ENCODE results near the gene ACO2.

ACO2 gene

DNA sequence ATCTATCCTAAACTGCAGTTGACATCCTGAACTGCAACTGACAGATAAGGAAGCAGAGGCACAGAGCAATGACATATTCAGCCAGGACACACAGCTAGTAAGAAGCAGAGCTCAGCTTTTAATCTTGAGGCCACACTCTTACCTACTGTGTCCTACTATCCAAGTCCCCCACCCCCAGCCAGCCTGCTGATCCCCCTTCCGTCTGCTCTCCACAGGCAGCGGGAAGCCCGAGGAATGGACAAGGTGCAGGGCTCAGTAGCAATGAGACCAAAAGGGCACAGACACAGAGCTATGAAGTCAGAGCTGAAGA, 71.0 kb downstream of the ACO2 start:
- no peak for FAIRE-seq
- TF ChIP-seq CTCF (IDR thresholded peaks at IDR 0.05; ENCODE audit: insufficient read depth, missing control alignments): no peak

GRCh38 chr22:41540365-41540764, 71.4 kb downstream of the ACO2 start:
- DNase-seq (ENCODE audit: insufficient read length, low spot score): no peak
- no peak for TF ChIP-seq CTCF (IDR thresholded peaks at IDR 0.05; ENCODE audit: insufficient read depth, missing control alignments)
- FAIRE-seq: no peak

More for the DNA sequence above, 71.0 kb downstream of the ACO2 start:
- DNase-seq (ENCODE audit: insufficient read length, low spot score): no peak

DNA sequence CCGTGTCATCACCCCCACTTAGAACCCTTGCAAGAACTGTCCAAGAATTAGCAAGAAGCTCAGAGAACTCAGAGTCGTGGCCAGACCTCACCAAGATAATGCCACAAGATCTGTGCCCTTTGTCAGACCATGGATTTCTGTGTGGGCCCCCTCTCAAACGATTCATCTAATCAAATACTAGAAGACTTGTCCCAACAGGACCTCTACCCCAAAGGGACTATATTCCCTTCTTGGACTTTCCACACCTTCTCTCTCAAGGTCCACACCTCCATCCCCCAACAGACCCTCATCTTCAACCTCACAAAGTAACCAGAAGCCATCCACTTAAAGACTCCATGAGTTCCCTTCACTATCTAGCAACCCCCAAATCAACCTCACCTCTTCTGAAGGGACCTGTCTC, 72.6 kb downstream of the ACO2 start:
- FAIRE-seq: no peak
- no peak for TF ChIP-seq CTCF (IDR thresholded peaks at IDR 0.05; ENCODE audit: insufficient read depth, missing control alignments)

DNA sequence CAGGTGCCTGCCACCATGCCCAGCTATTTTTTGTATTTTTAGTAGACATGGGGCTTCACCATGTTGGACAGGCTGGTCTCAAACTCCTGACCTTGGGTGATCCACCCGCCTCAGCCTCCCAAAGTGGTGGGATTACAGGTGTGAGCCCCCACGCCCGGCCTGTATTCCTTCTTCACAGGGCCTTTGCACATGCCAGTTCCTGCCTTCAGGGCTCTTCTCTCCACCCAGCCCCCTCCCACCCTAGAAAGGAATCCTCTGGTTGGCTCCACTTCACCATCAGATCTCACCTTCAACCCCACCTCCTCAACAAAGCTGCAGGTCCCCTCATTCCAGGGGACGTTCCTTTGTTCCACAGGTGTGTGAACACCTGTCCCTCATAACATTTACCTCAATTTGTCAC, 73.3 kb downstream of the ACO2 start:
- DNase-seq (ENCODE audit: insufficient read length, low spot score) (no peak), FAIRE-seq (no peak)
- no peak for TF ChIP-seq CTCF (IDR thresholded peaks at IDR 0.05; ENCODE audit: insufficient read depth, missing control alignments)

More for the DNA sequence above, 72.6 kb downstream of the ACO2 start:
- no peak for DNase-seq (ENCODE audit: insufficient read length, low spot score)

DNA sequence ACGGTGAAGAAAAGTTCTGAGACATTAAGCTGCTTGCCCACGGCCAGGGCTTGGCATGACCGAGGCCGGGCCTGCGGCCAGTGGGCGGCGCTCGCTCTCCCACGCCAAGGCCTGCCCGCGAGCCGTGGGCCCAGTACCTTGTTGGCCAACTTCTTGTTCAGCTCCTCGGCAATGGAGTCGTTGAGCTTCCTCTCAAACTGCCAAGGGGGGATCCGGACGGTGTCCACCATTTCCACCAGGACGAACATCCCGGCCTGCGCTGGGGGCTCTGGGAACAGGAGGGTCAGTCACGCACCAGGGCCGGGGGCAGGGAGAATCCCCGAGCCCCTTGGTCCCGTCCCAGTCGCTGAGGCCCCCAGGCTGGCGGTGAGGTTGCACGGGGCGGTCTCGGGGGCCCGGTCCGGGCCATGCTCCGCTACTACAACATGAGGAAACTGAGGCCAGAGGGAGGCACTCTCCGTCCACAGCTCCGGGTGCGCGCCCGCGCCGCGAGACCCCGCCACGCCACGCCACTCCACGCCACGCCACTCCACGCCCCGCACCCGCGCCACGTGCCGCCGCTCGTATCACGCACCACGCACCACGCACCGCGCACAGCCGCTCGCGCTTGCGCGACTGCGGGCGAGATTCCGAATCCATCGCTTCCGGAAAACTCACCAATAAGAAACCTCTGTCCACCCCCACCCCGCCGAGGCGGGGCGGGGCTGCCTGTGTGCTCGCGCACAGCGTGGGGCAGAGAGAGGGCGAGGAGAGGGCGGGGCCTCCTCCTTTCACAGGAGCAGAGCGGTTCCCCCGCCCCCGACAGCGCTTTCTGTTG, 75.1 kb downstream of the ACO2 start, which contains the start of gene POLR3H:
Gene POLR3H, minus strand, starts transcription at position 617 of the 817 bp plus-strand sequence. Its CDS starts 369 bp downstream, at position 248.
- DNase-seq (ENCODE audit: insufficient read length, low spot score): peak; percentile 55
- FAIRE-seq: no peak

DNA sequence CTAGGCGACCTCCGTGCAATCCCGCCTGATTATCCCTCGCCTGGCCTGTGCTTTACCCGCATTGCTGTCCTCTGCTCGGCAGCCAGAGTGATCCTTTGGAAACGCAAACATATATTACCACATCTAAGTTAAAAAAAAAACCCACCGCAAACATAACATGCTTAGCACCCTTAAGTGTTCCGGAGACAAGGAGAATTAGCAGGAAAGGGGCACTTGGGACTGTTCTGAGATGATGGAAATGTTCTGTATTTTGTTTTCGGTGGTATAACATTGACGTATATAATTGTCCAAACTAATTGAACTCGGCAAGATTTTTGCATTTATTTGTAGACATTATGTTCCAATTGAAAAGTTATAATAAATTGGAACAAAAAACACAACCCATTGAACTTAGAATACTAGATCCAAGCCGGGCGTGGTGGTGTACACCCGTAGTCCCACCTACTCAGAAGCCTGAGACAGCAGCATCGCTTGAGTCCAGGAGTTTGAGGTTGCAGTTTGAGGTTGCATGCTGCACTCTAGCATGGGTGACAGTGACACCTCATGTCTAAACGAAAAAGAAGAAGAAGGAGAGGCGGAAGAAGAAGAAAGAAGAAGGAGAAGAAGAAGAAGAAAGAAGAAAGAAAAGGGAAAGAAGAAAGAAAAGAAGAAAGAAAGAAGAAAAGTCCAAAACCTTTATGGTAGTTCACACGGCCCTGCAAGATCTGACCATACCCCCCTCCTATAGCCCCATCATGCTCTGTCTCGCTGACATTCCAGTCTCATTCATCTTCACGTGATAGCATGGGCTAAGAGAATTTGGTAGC, 76.0 kb downstream of the ACO2 start:
- no peak for TF ChIP-seq CTCF (IDR thresholded peaks at IDR 0.05; ENCODE audit: insufficient read depth, missing control alignments)
- FAIRE-seq: no peak
- DNase-seq (ENCODE audit: insufficient read length, low spot score): no peak

More for the DNA sequence above, 75.1 kb downstream of the ACO2 start, which contains the start of gene POLR3H:
- TF ChIP-seq CTCF (IDR thresholded peaks at IDR 0.05; ENCODE audit: insufficient read depth, missing control alignments): peak; percentile 67

All from D721Med (cell line).